ENCODE data around the gene FMC1.

FMC1 gene

DNA sequence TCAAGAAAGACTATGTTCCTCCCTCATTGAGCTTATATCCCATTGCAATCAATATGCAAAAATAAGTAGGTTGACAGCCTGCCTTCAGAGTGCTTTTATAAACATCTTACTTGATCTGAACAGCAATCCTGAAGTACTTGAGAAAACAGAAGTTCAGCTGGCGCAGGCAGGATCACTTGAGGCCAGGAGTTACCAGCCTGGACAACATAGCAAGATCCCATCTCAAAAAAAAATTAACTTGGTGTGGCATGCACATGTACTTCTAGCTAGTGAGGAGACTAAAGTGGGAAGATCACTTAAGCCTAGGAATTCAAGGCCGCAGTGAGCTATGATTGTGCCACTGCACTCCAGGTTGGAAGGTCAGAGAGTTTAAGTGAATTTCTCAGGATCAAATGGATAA is 48.6 kb downstream of the FMC1 start:
- TF ChIP-seq GATA2 (IDR thresholded peaks at IDR 0.05; ENCODE audit: low read depth, low read length) (no peak), GATA3 (IDR thresholded peaks at IDR 0.05; ENCODE audit: low read depth, low read length) (no peak)

DNA sequence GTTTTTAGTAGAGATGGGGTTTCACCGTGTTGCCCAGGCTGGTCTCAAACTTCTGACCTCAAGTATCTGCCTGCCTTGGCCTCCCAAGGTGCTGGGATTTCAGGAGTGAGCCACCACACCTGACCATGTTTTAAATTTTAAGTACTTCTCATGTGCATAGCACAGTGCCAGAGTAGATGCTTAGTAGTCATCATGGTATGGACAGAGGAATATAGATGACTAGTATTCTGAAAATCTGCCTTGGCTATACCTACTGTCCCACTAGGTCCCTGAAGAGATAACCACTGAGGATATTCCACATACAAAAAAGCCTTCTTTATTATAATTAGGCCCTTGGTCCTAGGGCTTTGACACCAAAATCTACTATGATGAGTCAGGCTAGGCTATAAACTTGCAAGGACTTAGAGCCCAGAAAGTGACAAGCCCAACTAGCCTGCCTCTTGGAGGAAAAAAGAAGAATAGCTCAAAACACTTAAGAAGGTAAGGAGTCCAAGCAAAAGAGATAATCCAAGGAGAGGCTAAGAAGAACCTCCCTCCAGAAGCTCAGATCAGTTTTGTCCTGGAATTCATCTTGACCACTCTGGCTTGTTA is 52.6 kb downstream of the FMC1 start:
- TF ChIP-seq GATA2 (IDR thresholded peaks at IDR 0.05; ENCODE audit: low read depth, low read length) (no peak), GATA3 (IDR thresholded peaks at IDR 0.05; ENCODE audit: low read depth, low read length) (no peak)

DNA sequence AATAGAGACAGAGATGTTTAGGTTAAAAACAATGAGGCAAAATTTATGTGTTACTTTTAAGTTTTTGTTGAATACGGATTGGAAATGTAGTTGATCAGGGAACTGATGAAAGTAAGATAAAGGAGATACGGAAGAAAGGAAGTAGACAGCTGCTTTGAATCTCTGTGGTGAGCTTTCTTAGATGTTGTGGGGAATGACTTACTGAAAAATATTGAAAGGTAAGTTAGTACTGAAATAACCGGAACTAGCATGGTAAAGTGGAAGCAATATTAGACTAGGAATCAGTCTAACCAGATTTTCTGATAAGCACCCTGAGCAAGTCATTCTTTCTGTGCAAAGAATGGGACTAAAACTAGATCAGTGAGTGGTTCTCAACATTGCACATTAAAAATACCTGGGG is 53.4 kb downstream of the FMC1 start:
- TF ChIP-seq GATA2 (IDR thresholded peaks at IDR 0.05; ENCODE audit: low read depth, low read length) = no peak
- no peak for TF ChIP-seq GATA3 (IDR thresholded peaks at IDR 0.05; ENCODE audit: low read depth, low read length)

Measured in SH-SY5Y (cell line).